ENCODE results near the gene GRB10.

DNA sequence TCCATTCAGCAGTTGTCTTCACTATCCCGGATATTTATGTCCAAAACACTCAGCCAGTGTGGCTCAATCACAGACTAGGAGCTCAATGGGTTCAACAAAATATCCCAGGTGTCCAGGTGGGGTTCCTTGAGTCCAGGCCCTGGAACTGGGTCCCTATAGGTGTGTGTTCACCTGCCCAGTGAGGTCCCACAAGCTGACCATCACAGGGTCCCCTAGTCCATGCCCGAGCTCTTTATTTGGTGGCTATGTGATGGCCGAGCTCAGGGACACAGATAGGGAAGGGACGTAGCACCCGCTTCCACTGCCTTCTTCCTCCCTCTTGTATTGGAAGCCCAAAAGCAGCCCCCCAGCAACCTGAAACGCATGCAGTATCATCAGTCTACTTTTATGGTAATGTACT lies 138.6 kb downstream of the GRB10 start:
- TF ChIP-seq ZNF8 (CRISPR knock-in tag; IDR thresholded peaks at IDR 0.05) (no peak), OSR1 (CRISPR knock-in tag; IDR thresholded peaks at IDR 0.05) (no peak), ESRRG (CRISPR knock-in tag; IDR thresholded peaks at IDR 0.05) (no peak), GLIS3 (CRISPR knock-in tag; IDR thresholded peaks at IDR 0.05) (no peak), ZFP30 (CRISPR knock-in tag; IDR thresholded peaks at IDR 0.05) (no peak), SNAI2 (CRISPR knock-in tag; IDR thresholded peaks at IDR 0.05) (no peak), RARB (CRISPR knock-in tag; IDR thresholded peaks at IDR 0.05) (no peak), ISL1 (CRISPR knock-in tag; IDR thresholded peaks at IDR 0.05) (no peak), TOX (CRISPR knock-in tag; IDR thresholded peaks at IDR 0.05; ENCODE audit: borderline replicate concordance) (no peak)
- TF ChIP-seq, protein P1, sequence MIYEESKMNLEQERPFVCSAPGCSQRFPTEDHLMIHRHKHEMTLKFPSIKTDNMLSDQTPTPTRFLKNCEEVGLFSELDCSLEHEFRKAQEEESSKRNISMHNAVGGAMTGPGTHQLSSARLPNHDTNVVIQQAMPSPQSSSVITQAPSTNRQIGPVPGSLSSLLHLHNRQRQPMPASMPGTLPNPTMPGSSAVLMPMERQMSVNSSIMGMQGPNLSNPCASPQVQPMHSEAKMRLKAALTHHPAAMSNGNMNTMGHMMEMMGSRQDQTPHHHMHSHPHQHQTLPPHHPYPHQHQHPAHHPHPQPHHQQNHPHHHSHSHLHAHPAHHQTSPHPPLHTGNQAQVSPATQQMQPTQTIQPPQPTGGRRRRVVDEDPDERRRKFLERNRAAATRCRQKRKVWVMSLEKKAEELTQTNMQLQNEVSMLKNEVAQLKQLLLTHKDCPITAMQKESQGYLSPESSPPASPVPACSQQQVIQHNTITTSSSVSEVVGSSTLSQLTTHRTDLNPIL (CRISPR knock-in tag; IDR thresholded peaks at IDR 0.05; ENCODE audit: low read depth), result no peak
- TF ChIP-seq, protein P2, sequence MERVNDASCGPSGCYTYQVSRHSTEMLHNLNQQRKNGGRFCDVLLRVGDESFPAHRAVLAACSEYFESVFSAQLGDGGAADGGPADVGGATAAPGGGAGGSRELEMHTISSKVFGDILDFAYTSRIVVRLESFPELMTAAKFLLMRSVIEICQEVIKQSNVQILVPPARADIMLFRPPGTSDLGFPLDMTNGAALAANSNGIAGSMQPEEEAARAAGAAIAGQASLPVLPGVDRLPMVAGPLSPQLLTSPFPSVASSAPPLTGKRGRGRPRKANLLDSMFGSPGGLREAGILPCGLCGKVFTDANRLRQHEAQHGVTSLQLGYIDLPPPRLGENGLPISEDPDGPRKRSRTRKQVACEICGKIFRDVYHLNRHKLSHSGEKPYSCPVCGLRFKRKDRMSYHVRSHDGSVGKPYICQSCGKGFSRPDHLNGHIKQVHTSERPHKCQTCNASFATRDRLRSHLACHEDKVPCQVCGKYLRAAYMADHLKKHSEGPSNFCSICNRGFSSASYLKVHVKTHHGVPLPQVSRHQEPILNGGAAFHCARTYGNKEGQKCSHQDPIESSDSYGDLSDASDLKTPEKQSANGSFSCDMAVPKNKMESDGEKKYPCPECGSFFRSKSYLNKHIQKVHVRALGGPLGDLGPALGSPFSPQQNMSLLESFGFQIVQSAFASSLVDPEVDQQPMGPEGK (CRISPR knock-in tag; IDR thresholded peaks at IDR 0.05; ENCODE audit: borderline replicate concordance), result no peak
